Measurements from ENCODE around the gene INPP5A. TPM values are rescaled to one million over a fixed set of nuclear protein-coding genes. Genes with fewer than 3 reads are reported as not detected.

Gene INPP5A
- polyA plus RNA-seq, 3 donors = 31.5 to 35.4 (median 33.1) TPM

DNA sequence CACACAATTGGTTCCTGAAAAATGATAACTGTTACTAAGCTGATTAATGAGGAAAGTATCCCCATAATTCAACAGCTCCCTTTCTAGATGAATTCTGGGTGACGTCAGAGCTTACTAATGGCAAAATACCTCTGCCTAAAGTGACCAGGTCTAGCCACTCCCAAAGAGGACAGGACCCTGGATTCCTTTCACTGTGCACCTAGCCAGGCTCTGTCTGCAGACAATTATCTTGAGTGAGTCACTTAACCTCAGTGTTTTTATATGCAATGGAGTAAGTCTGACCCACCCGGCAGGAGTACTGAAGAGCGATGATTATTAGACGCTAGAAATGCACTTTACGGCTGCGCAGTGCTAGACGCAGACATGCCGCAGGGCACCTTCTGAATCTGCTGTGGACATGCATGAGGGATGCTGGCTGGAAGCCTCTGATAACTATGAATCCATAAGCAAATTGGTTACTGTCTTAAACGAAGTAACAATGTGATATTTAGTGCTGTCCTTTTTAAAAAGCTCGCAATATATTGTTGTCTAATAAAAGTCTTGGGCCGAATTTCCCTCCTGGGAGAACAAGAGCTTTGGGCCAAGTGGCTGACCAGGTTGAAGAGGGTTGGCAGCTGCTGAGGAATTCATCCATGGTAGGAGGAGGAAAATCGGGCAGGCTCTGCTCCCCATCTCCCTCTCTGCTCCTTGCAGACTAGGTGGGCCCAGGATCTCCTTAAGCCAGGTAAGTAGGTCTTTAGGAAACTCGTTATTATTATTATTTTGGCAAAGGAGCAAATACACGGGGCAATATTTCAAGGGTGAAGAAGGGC lies 4.6 kb upstream of the INPP5A start:
- DNase-seq = no peak

DNA sequence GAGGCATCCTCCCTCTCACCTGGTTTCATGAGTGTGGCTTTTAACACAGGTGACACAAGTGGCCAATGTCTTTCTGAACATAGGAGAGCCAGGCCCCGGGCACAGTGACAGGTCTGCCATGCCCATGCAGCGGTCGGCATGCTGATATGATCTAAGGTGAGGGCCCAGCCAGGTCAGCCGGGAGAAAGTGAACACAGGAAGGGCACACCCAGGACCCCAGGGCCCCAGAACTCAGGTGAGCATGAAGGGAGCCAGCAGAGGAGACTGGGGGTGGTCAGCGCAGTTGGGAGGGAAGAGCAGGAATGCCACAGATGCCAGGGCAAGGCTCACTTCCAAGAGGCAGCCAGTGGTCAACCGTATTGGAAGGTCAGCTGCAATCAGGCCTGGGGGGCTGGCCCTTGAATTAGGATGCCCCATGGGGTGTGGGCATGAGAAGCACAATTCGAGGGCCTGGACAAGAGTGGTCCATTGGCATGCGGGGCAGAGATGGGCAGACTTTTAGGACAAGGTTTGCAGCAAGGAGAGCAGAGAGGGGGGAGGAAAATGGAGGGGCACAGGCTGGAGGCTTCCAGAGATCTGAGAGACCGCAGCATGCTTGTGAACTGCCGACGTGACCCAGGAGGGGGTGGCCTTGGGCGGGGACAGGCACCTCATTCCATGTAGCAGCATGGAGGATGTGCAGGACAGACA lies 3.9 kb upstream of the INPP5A start:
- no peak for DNase-seq

DNA sequence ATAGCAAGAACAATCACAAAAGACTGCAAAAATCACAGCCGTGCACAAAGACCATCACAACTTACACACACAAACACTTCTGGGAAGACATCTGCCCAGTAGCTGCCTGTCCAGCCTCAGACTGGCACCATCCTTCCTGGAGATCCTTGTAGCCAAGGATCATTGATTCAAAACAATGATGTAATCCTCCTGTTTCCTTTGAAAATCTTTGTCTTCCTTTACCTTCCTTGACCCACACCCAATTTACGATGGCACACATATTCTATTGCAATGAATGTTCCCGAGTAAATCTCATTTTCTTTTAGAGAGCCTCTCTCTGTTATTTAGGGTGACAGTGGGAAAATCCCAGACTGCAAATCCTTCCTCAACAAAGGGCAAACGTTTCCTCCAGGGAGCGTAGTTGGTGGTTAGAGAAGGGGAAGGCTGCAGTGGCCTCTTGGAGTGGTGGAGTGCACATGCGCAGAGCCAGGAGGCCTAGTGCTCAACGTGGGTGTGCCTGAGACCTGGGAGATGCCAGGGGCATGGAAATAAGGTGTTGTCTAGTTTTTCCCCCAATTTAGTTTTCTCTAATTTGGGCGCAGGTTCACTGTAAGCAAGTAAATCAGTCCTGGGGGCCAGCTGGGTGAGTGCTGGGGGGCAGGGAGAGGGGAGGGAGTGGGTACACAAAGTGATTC lies 3.1 kb upstream of the INPP5A start:
- DNase-seq = no peak

- DNase-seq = no peak
These were observed 2.4 kb upstream of the INPP5A start for GRCh38 chr10:132535065-132535651.

DNA sequence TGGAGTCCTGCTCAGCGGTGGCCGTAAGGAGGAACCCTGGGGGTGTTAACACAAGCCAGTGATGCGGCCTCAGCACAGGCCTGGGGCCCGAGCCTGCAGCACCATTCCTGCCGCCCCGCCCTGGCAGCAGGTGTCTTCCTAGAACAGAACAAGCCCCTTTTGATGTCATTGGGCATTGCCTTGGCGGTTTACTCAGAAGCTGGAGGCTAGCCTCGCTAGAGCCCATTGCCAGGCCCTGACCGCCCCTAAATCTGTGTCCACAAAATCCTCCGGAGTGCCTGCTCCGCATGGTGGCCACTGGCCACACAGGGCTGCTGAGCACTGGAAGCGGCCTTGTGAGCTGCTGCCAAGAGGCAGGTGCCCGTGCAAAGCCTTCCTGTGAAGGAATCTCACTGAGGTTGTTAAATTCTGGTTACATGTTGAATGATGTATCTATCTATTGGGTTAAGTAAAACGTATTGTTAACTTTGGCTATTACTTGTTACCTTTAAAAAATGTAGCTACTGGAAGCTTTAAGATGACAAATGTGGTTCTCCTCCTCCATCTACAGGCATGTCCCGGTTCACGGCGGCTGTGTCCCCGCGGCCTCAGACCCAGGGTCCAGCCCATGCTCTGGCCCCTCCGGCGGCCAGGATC lies 1.2 kb upstream of the INPP5A start:
- no peak for DNase-seq

- DNase-seq = peak; percentile 99
These were observed 507 bp upstream of the INPP5A start for GRCh38 chr10:132536877-132537683.

DNA sequence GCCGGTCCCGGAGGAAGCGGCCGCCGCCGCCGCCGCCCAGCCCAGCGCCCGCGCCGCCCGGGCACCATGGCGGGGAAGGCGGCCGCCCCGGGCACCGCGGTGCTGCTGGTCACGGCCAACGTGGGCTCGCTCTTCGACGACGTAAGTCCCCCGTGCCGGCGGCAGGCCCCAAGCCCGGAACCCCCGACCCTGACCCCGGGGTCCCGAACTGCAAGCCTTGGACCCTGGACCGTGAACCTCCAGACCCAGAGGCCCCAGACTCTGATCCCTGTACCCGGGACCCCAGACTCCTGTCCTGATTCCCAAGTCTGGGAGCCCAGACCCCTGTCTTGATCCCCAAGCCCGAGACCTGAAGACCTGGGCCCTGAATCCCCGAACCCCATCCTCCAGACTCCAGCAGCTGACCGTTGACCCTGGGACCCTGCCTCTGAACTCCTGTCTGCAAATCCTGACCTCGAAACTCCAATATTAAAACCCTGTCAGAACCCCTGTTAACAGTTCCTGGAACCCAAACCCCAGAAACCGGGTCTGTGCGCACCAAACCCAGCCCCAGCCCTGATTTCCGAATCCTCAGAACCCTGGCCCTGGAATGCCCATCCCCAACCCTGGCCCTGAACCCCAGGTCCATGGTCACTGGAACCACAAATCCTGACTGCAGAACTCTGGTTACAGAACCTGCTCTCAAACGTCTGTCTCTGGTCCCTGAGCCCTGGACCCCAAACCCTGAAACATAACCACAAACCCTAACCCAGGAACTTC lies 623 bp downstream of the INPP5A start:
- DNase-seq = no peak

DNA sequence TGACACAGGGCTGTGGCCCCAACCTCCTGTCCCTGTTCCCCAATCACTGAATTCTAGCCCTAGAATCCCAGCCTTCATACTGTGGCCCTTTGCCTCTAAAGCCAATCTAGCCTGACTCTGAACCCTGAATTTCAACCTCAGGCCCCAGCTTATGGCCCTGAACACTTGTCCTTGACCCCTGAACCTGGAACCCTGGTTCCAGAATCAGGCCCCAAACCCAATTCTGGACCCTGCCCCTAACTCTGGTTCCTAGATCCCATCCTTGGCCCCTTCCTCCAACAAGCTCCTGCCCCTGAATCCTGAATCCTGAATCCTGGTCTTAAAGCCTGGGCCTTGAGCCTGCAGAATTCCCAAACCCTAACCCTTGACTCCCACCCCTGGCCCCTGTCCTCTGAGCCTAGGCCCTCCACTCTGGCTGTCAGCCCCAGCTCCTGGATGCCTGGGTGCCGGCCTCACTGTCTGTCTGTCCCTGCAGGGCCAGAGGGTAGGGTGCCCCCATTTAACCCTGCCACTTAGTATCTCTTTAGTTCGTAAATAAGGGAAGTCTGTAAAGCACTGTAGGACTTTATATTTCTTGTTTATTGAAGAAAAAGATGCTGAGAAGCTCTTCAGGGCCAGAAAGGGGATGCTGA lies 1.3 kb downstream of the INPP5A start:
- no peak for DNase-seq

DNA sequence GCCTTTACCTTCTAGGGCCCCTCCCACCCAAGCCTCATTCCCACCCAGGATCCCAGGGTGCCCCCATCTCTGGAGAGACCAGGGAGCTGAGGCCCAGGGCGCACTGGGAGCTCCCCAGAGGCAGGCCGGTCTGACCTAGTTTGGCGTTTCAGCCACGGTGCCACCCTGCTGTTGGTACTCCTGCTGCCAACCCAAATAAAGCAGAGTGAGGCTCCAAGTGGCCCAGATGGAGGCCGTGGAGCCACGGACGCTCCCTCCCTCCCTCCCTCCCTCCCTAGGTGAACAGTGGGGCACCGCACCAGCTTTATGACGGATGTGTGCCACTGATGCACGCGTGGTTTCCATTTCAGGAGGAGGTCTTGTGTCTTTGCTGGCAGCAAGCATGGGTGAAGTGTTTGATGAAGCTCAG lies 1.8 kb downstream of the INPP5A start:
- no peak for DNase-seq

DNA sequence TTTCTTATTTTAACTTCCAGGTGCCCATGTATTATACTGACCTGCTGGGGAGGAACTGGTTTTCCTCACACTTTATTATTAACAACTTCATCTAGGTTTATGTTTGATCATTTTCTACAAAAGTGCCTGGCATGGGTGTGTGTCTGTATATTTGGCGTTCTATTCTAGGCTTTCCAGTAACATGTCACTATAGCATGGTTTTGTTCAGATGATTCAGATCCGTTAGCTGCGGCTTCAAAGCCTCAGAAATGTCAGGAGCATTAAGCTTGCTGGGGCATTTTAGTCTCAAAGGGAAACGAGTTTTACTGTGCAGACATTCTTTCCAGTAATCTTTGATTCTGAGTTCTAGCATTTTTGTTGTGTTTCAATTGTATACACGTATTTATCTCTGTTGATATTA lies 2.3 kb downstream of the INPP5A start:
- DNase-seq = no peak

DNA sequence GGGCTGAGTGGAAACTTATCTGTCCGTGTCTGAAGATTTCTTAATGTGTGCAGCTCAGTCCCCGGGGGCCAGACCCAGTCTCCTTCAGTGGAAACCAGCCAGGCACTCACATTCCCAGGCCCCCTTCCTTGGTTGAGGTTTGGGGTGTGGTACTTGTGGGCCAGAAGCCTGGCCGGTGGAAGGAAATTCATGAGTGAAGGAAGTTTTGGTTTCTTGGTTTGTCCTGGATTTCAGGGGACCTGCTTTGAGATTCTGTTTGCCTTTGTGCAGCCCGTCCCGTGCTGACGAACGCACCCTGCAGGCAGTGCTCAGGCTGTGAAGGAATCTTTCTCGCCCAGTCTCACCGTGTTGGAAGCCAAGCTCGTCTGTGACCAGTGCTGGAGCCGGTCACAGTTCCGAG lies 2.9 kb downstream of the INPP5A start:
- no peak for DNase-seq

GRCh38 chr10:132541129-132541528 lies 3.5 kb downstream of the INPP5A start:
- DNase-seq = no peak

DNA sequence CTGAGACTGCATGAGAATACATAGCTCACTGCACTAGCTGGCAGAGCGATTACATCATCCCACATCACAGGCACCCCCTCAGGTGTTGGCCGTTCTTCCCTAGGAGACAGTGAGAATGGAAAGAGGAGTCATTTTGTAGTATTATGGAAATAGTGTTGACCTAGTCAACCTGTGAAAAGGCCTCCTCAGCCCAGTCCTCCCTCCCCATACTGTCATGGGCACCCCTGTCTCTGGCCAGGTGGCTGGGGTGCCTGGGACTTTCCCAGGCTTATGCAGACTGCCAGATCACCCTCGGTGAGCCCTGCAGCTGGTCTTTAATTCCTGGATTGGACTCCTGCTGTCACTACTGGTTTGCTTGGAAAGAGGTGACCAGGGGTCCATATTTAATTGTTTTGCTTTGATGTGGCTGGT lies 4.0 kb downstream of the INPP5A start:
- no peak for DNase-seq

DNA sequence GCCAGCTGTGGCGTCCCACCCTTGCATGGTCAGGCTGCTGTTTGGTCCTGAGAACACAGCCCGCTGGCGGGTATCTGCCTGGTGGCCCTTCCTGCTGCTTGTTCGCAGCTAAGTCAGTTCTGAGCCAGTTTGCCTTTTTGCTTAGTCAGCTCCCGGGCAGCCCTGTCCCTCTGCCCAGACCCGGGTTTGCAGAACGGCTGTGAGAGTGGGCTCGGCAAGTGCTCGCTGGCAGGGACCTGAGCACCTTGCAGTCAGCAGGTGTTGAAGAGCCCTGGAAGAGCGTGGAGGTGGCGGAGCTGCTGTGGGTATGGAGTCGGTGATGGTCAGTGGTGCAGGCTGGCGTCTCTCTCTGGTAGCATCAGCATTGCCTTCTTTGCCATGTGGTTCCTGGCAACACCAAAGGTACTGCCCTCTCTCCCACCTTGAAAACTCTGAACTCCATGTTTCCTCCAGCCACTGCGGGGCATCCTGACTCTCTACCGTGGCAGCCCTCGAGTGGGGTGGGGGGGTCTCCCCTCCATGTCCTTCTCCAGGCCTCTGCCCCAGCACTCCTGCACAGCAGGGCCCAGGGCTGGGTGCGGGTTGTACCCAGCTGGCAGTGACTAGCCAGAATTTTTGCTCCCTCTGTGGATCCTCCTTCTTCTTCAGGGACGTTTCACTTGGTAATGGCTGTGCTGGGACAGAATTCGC lies 4.6 kb downstream of the INPP5A start:
- DNase-seq = no peak

- no peak for DNase-seq
These were observed 5.2 kb downstream of the INPP5A start for GRCh38 chr10:132542819-132543218.

- DNase-seq = no peak
These were observed 6.5 kb downstream of the INPP5A start for GRCh38 chr10:132543916-132544743.

DNA sequence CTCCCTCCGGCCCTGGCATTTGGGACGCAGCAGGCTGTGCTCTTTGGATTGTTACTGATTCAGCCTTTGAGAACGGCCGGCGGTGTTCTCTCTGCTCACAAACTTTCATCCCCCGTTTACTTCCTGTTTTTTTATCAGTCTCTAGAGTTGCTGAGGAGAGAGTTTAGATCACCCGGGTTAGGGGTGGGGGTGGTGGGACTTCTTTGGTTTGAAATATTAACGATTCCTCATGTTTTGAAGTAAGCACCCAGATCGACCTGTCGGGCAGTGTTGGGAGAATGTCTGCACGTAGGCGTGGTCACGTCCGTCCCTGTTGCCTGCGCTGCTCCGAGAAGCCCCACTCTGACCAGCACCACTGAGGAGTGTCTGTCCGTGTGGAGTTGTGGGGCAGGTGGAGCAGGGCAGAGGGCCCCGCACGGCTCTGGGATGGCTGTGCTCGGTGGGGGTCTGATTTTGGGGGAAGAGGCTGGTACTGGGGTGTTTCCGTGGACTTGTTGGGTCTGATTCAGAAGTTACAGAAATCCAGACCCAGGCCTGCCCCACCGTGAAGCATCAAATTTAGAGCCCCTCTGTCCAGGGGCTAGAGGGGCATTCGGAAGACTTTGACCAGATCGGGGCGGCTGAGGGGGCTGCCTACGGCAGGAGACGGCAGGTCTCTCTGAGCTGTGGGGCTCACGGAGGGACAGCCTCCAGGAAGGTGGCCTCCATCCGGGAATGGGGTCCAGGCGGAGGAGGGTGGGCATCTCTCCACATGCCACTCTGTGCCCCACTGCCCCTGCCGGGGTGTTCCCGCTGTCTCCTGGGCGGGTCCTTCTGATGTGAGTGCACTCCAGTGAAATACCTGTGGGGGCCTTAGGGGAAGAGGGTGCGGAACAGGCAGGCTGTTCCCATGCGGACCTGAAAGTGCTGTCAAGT lies 7.4 kb downstream of the INPP5A start:
- DNase-seq = no peak
